A549 treated with AZD9567 at 1 μM for 4 hours (cell line): ENCODE measurements around the gene CDT1. TPM values are rescaled to one million over a fixed set of nuclear protein-coding genes. Genes with fewer than 3 reads are reported as not detected.

Source experiments
- total RNA-seq: library from RNA; stranded (reverse); fragments of 200-300 nt; extraction: Qiagen RNA extraction; gene quantifications from 5 replicates; pipeline ENCODE4 v1.2.3, GENCODE V29; 2022; ENCODE audit not compliant: insufficient read depth

The CDT1 gene
- 16.9 to 35.3 TPM (median 33.5 TPM) in 5 replicates for total RNA-seq

DNA sequence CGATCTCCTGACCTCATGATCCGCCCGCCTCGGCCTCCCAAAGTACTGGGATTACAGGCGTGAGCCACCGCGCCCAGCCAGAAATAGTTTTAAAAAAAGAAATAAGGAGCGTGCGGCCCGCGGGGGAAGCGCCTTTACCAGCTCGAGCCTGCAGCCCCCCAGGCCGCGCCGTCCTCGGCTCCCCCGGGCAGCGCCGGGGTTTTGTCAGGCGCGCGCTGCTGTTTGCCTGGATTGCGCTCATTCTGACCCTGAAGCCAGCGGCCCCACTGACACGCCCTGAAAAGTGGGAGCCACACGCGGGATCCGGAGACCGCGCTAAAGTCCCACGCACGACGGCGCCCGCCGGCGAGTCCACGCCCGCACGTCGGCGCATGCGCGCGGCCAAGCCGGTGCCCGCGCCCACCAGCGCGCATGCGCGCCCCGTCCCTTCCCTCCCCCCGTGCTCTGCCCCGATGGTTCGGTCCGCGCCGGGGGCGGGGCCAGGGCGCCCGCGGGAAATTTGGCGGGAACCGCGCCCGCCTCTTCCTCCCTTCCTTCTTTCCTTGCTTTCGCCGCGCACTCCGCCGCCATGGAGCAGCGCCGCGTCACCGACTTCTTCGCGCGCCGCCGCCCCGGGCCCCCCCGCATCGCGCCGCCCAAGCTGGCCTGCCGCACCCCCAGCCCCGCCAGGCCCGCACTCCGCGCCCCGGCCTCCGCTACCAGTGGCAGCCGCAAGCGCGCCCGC, at the start of gene CDT1:
CDT1 (plus strand) TSS at position 526 of the 724 bp plus-strand sequence; CDS start at position 569, 43 bp downstream.

DNA sequence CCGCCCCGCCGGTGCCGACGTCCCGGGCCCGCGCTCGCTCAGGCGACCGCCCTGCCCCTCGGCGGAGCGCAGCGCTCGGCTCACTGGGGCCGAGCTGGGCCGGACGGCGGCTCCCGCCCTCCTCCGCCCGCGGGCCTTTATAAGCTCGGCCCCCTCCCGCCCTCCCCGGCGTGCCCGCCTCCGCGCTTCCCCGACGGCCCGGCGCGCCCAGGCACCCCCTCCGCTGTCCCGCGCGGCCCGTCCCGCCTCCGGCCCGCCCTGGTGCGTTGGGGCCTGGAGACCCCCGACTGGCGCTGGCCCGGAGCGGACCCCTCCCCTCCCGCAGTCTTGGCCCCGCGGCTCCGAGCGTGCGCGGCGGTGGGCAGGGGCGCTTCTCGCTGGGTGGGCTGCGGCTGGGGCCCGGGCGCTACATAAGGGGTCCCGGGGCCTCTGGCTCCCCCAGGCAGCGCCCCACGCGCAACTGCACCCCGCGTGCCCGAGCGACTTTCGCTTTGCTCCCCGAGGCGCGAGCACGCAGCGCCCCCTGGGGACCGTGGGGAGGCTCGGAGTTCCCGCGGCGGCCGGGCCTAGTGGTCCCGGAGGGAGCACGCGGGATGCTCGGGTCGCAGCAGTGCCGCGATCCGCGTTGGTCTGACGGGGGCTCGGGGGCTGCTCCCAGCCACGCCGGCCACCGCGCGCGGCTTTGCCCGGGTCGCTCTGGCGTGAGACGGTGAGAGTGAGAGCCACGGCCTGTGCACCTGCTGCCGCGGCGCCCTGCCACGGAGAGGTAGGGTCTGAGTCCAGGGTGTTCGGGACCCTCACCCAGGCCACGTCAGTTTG, 18.3 kb upstream of the CDT1 start, which contains the start of gene PIEZO1:
PIEZO1 (minus strand) TSS at position 115 of the 819 bp plus-strand sequence. CDS start 256 bp downstream, outside the sequence.

DNA sequence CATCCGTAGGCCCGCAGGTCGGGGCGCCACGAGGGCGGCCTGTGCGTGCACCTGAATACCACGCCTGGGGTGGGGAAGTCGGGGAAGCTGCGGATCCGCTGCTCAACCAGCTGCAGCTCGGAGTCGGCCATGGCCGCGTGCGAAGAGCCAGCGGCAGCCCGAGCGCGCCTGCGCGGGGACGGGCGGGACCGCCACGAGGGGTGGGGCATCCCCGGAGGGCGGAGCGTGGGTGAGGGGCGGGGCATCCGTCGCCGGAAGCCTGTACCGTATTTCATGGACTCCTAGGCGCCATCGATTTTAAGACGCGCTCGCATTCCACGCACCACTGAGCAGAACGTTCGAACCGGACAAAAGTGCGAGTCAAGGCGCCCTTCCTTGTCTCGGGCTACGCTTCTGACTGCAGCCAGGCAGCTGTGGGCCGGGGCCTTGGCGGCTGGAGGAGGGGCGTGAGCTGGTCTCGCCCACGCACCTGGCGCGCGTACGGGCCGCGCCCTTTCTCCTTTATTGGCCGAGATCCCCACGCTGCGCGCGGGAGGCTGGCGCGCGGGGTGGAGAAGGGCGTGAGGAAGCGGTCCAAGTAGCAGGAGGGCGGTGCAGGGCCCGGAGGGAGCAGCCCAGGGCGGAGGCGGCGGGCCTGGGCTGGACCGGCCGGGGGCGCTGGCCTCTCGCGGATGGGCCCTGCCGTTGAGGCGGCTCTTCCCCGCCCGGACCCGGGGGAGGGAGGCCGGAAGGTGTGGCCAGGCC, 8.4 kb downstream of the CDT1 start, which contains the start of gene APRT:
APRT (minus strand) TSS at position 160 of the 744 bp plus-strand sequence; CDS start at position 131, 29 bp downstream.

DNA sequence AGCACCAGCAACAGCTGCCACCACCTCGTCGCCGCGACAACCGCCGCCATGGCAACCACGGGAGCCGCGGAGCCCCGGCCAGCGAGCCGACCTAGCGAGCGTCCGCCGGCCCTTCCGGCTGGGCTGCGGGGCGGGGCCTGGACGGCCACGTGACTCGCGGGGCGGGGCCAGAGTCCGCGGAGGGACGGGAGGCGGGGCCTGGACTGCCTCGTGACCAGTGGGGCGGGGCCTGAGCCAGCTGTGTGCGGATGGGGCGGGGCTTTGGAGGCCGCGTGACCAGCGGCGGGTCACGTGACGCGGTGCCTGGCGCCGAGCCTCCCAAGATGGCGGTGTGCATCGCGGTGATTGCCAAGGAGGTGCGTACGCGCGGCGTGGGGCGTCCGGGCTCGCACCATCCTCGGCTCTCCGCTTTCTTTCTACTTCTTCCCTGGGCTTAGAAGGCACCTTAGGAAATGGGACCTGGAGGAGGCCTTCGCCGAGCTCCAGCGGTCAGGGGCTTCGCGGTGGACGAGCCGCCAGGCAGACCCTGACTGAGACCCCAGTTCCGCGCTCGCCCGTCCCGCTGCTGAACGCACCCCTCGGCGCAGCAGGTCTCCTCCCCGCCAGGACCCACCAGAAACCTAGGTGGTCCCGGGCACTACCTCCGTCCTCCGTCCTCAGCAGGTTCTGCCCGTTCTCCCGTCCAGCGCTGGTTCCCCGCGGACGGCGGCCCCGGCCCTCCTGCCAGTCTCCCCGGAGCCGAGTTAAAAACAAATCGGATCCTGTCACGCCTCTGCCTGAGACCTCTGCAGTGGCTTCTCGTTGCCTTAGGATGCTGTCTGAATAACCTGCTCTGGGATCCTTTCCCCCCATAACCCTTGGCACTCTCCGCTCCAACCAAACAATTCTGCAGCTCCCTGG, 53.5 kb downstream of the CDT1 start, which contains the start of the genes GALNS and TRAPPC2L:
GALNS (minus strand) TSS at position 120 of the 900 bp plus-strand sequence; CDS start at position 50, 70 bp downstream.
TRAPPC2L (plus strand) TSS at position 300 of the 900 bp plus-strand sequence; CDS start at position 324, 24 bp downstream.

Other genes starting within 250 kb of the CDT1 start
- gene ZC3H18, start 233.4 kb upstream of the CDT1 start, total RNA-seq = 48.4 to 53.9 TPM (median 50.4 TPM) in 5 replicates
- not detected in 5 replicates for gene IL17C, start 165.2 kb upstream of the CDT1 start, total RNA-seq
- gene CYBA, start 152.7 kb upstream of the CDT1 start, total RNA-seq = 279 to 313 TPM (median 293 TPM) in 5 replicates
- gene MVD, start 140.7 kb upstream of the CDT1 start, total RNA-seq = 17.0 to 26.1 TPM (median 25.4 TPM) in 5 replicates
- 0.08 to 0.21 TPM (median 0.17 TPM) in 4 of 5 replicates, not detected in the other for gene SNAI3, start 117.3 kb upstream of the CDT1 start, total RNA-seq
- 12.2 to 22.0 TPM (median 20.8 TPM) in 5 replicates for gene RNF166, start 97.4 kb upstream of the CDT1 start, total RNA-seq
- gene CTU2, start 97.3 kb upstream of the CDT1 start, total RNA-seq = 22.4 to 38.0 TPM (median 35.2 TPM) in 5 replicates
- 132 to 160 TPM (median 150 TPM) in 5 replicates for gene PIEZO1, start 18.6 kb upstream of the CDT1 start, total RNA-seq
- 276 to 422 TPM (median 404 TPM) in 5 replicates for gene APRT, start 8.1 kb downstream of the CDT1 start, total RNA-seq
- gene GALNS, start 53.2 kb downstream of the CDT1 start, total RNA-seq = 46.7 to 48.7 TPM (median 48.3 TPM) in 5 replicates
- gene TRAPPC2L, start 53.3 kb downstream of the CDT1 start, total RNA-seq = 96.4 to 120 TPM (median 104 TPM) in 5 replicates
- not detected in 5 replicates for gene PABPN1L, start 62.9 kb downstream of the CDT1 start, total RNA-seq
- gene CBFA2T3, start 173.4 kb downstream of the CDT1 start, total RNA-seq = 0.42 to 0.65 TPM (median 0.59 TPM) in 5 replicates